UCSD-AML1 (cell line): Measurements from ENCODE around the gene ABCC6.
"Not testable (repeated sequence)": the region's sequence is repeated elsewhere in the genome, so short reads cannot be mapped to it uniquely, and the experiment has no call there.

ENCODE experiments used
- DNase-seq: peaks from one replicate; lab custom pipeline; 2025; ENCODE audit not compliant: unreplicated experiment; lab: John Stamatoyannopoulos, UW

The ABCC6 gene

GRCh38 chr16:16162591-16162990 is 60.7 kb downstream of the ABCC6 start:
- no peak for DNase-seq

- not testable (repeated sequence) for DNase-seq
Measured at GRCh38 chr16:16161840-16162239, 61.5 kb downstream of the ABCC6 start.

GRCh38 chr16:16161319-16161718 is 62.0 kb downstream of the ABCC6 start:
- DNase-seq: no peak

GRCh38 chr16:16159662-16160061 is 63.6 kb downstream of the ABCC6 start:
- no peak for DNase-seq

GRCh38 chr16:16158741-16159374 is 64.4 kb downstream of the ABCC6 start:
- DNase-seq: no peak

GRCh38 chr16:16158082-16158658 is 65.1 kb downstream of the ABCC6 start:
- DNase-seq: no peak

- DNase-seq: no peak
Measured at GRCh38 chr16:16157166-16157565, 66.1 kb downstream of the ABCC6 start.

- no peak for DNase-seq
Measured at GRCh38 chr16:16155234-16155633, 68.1 kb downstream of the ABCC6 start.

GRCh38 chr16:16154281-16154951 is 68.9 kb downstream of the ABCC6 start:
- DNase-seq: no peak

GRCh38 chr16:16153000-16153399 is 70.3 kb downstream of the ABCC6 start:
- DNase-seq: not testable (repeated sequence)

GRCh38 chr16:16151315-16151714 is 72.0 kb downstream of the ABCC6 start:
- DNase-seq: no peak

- no peak for DNase-seq
Measured at GRCh38 chr16:16150878-16151152, 72.5 kb downstream of the ABCC6 start.

GRCh38 chr16:16150117-16150877 is 73.0 kb downstream of the ABCC6 start:
- no peak for DNase-seq

GRCh38 chr16:16149710-16150116 is 73.6 kb downstream of the ABCC6 start:
- DNase-seq: no peak

GRCh38 chr16:16148755-16149154 is 74.5 kb downstream of the ABCC6 start:
- no peak for DNase-seq

GRCh38 chr16:16148000-16148599 is 75.2 kb downstream of the ABCC6 start:
- not testable (repeated sequence) for DNase-seq

GRCh38 chr16:16147316-16147999 is 75.8 kb downstream of the ABCC6 start:
- DNase-seq: no peak

GRCh38 chr16:16146380-16147315 is 76.6 kb downstream of the ABCC6 start:
- DNase-seq: no peak

- DNase-seq: no peak
Measured at GRCh38 chr16:16145286-16145685, 78.0 kb downstream of the ABCC6 start.

GRCh38 chr16:16144416-16144815 is 78.9 kb downstream of the ABCC6 start:
- no peak for DNase-seq
